ENCODE measurements around the gene RASAL3. TPM values are rescaled to one million over a fixed set of nuclear protein-coding genes. Genes with fewer than 3 reads are reported as not detected.
"Not testable (repeated sequence)": the region's sequence is repeated elsewhere in the genome, so short reads cannot be mapped to it uniquely, and the experiment has no call there.

Gene RASAL3
- total RNA-seq, 6 donors from 2014 or later = 7.1 to 48.2 (median 16.7) TPM

DNA sequence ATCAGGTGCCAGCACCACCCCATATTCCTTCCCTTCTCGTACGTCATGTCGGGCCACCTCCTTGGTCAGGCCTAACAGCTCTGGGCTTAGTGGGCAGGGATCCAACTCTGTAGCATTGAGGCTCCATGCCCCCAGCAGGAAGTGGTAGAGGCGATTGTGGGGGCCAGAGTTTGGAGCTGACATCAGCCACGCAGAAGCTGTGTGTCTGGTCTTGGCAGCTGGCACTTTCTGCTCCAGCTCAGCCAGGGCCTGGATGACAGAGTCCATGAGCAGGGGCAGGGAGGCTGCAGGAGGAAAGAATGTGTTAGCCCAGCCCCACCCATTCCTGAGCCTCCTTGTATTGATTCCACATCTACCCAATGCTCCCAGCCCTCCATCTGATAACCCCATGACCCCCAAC, 12.0 kb upstream of the RASAL3 start:
- H3K36me3 ChIP-seq = no peaks in the 10 kb centered on the region
- ATAC-seq (ENCODE audit: low FRiP score in 2 of 2) (no peak), DNase-seq (no peak)
- no peak overlapping the region for H3K27ac ChIP-seq
- no peak overlapping the region for H3K4me3 ChIP-seq
- no peaks in the 10 kb centered on the region for H3K9me3 ChIP-seq
- H3K4me1 ChIP-seq = no peaks in the 10 kb centered on the region
- WGBS, 2 donors = 50 to 73% methylated on average over 5 of the region's 5 CpGs
- H3K27me3 ChIP-seq = no peaks in the 10 kb centered on the region
- TF ChIP-seq, protein P1, sequence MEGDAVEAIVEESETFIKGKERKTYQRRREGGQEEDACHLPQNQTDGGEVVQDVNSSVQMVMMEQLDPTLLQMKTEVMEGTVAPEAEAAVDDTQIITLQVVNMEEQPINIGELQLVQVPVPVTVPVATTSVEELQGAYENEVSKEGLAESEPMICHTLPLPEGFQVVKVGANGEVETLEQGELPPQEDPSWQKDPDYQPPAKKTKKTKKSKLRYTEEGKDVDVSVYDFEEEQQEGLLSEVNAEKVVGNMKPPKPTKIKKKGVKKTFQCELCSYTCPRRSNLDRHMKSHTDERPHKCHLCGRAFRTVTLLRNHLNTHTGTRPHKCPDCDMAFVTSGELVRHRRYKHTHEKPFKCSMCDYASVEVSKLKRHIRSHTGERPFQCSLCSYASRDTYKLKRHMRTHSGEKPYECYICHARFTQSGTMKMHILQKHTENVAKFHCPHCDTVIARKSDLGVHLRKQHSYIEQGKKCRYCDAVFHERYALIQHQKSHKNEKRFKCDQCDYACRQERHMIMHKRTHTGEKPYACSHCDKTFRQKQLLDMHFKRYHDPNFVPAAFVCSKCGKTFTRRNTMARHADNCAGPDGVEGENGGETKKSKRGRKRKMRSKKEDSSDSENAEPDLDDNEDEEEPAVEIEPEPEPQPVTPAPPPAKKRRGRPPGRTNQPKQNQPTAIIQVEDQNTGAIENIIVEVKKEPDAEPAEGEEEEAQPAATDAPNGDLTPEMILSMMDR (IDR thresholded peaks at IDR 0.05) = no peak
- TF ChIP-seq POLR2AphosphoS5 (IDR thresholded peaks at IDR 0.05) (no peak), POLR2A (IDR thresholded peaks at IDR 0.05) (no peak), EP300 (IDR thresholded peaks at IDR 0.05) (no peak)

- WGBS, 2 donors = 95 to 100% methylated on average over 3 to 10 of the region's 10 CpGs
- H3K9me3 ChIP-seq = no peaks in the 10 kb centered on the region
- no peak for TF ChIP-seq EP300 (IDR thresholded peaks at IDR 0.05)
- TF ChIP-seq POLR2A (IDR thresholded peaks at IDR 0.05) = no peak
- TF ChIP-seq, protein P1 (IDR thresholded peaks at IDR 0.05) = no peak
- TF ChIP-seq POLR2AphosphoS5 (IDR thresholded peaks at IDR 0.05) = no peak
- H3K27me3 ChIP-seq = no peaks in the 10 kb centered on the region
- no peaks in the 10 kb centered on the region for H3K36me3 ChIP-seq
- peak in 1 of 2 donors; percentile 27 for ATAC-seq (ENCODE audit: low FRiP score in 2 of 2)
- H3K4me1 ChIP-seq = no peaks in the 10 kb centered on the region
- H3K27ac ChIP-seq = no peak overlapping the region
- DNase-seq = no peak
- no peak overlapping the region for H3K4me3 ChIP-seq
Measured at GRCh38 chr19:15475611-15476010, 11.3 kb upstream of the RASAL3 start.

- Histone ChIP-seq H3K27ac (no peak overlapping the region), H3K36me3 (no peaks in the 10 kb centered on the region), H3K4me1 (peaks cover 0 to 4% (median 0%) of the 10 kb centered on the region in 4 donors), H3K4me3 (no peak overlapping the region), H3K9me3 (no peaks in the 10 kb centered on the region), H3K27me3 (no peaks in the 10 kb centered on the region)
- no peak for ATAC-seq (ENCODE audit: low FRiP score in 2 of 2)
- DNase-seq = no peak
- 81 to 86% methylated on average over 4 of the region's 4 CpGs for WGBS, 2 donors
- TF ChIP-seq, protein P1 (IDR thresholded peaks at IDR 0.05) = no peak
- no peak for TF ChIP-seq EP300 (IDR thresholded peaks at IDR 0.05)
- TF ChIP-seq POLR2A (IDR thresholded peaks at IDR 0.05) = no peak
- no peak for TF ChIP-seq POLR2AphosphoS5 (IDR thresholded peaks at IDR 0.05)
Measured at GRCh38 chr19:15475169-15475568, 10.8 kb upstream of the RASAL3 start.

GRCh38 chr19:15473821-15474220, 9.5 kb upstream of the RASAL3 start:
- H3K27ac ChIP-seq; ATAC-seq (ENCODE audit: low FRiP score in 2 of 2); H3K36me3 ChIP-seq; H3K9me3 ChIP-seq; H3K4me3 ChIP-seq; H3K27me3 ChIP-seq; DNase-seq: not testable (repeated sequence)
- H3K4me1 ChIP-seq = peaks cover 9 to 14% (median 9%) of the 10 kb centered on the region in 4 donors
- WGBS, 2 donors = 53 to 70% methylated on average over 4 of the region's 4 CpGs

DNA sequence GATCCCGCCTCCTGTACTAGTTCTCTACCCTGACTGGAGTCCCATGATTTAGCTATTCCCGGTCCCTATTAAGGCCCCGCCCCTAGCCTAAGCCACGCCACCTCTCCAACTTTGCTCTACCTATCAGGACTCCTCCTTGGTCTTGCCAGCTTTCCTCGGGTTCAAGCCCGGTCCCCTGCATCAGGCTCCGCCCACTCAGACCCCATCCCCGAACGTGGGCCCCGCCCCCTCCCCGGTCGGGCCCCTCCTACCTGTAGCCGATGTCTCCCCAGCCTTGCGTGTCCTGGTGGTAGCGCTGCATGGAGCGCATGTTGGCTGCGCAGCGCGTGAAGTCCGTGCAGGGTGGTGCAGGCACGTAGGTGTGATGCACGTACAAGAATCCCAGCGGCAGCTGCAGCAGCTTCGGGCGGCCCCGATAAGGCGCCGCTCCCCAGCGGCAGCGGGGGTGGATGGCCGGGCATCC, 7.3 kb upstream of the RASAL3 start:
- Histone ChIP-seq H3K36me3 (no peaks in the 10 kb centered on the region), H3K27ac (no peak overlapping the region), H3K4me1 (peaks cover 9 to 22% (median 13%) of the 10 kb centered on the region in 4 donors), H3K27me3 (peaks cover 0 to 10% (median 3%) of the 10 kb centered on the region in 4 donors), H3K9me3 (no peaks in the 10 kb centered on the region), H3K4me3 (no peak overlapping the region)
- TF ChIP-seq POLR2A (IDR thresholded peaks at IDR 0.05) (no peak), POLR2AphosphoS5 (IDR thresholded peaks at IDR 0.05) (no peak), EP300 (IDR thresholded peaks at IDR 0.05) (no peak)
- TF ChIP-seq, protein P1 (IDR thresholded peaks at IDR 0.05) = no peak
- WGBS, 2 donors = 47 to 60% methylated on average over 12 to 29 of the region's 31 CpGs
- ATAC-seq (ENCODE audit: low FRiP score in 2 of 2) = no peak
- peak in 1 of 2 donors; percentile 77 for DNase-seq

Data from upper lobe of left lung (tissue), 6 donors.